22Rv1 (cell line): ENCODE measurements around the gene RACGAP1.

ENCODE experiments used
- H3K27ac ChIP-seq: fragments of 450-650 bp; 2 replicates; pipeline ENCODE4 v1.5.1; 2017
- CTCF ChIP-seq: fragments of 450-650 bp; IDR thresholded peaks from 2 replicates; pipeline ENCODE4 v1.5.1; 2017; ENCODE audit warnings: mild to moderate bottlenecking
- ZFX ChIP-seq: fragments of 450-650 bp; IDR thresholded peaks from 2 replicates; pipeline ENCODE4 v1.6.1; 2017; ENCODE audit warnings: antibody characterized with exemption, borderline replicate concordance

Gene RACGAP1

DNA sequence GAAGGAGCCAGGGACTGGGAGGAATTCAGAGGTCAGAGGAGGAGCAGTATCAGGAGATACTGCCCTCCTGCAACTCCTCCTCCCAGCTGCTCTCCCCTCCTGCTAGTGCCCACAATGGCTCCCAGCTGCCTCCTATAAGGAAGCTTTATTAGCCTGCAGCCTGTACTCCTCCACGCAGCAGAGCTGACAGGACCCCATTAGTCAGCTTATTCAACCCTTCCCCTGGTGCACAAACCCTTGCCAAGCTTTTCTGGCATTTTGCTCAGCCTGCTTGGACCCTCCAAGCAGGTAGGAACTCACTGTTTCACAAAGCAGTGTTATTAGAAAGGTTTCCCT is 81.7 kb downstream of the RACGAP1 start:
- TF ChIP-seq CTCF (no peak), ZFX (no peak)
- no peak overlapping the region for H3K27ac ChIP-seq

GRCh38 chr12:49942921-49943624 is 82.2 kb downstream of the RACGAP1 start:
- TF ChIP-seq CTCF (no peak), ZFX (no peak)
- H3K27ac ChIP-seq = no peak overlapping the region

DNA sequence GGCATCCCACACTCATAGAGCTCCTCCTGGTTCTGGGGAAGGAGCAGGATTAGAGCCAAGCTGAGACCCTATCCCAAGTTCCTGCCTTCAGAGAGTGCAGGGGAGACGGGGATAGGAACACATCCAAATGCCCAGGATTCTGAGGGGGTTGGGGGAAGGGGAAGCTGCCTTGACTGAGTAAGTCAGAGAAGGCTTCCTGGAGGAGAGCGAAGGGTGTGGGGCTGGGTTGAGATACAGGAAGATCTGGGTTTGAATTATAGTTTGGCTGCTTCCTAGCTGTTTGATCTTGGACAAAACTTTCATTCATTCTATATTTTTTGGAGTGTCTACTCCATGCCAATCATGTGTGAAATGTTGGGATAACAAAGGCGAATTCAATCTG is 82.8 kb downstream of the RACGAP1 start:
- H3K27ac ChIP-seq = no peak overlapping the region
- TF ChIP-seq ZFX = no peak
- no peak for TF ChIP-seq CTCF

DNA sequence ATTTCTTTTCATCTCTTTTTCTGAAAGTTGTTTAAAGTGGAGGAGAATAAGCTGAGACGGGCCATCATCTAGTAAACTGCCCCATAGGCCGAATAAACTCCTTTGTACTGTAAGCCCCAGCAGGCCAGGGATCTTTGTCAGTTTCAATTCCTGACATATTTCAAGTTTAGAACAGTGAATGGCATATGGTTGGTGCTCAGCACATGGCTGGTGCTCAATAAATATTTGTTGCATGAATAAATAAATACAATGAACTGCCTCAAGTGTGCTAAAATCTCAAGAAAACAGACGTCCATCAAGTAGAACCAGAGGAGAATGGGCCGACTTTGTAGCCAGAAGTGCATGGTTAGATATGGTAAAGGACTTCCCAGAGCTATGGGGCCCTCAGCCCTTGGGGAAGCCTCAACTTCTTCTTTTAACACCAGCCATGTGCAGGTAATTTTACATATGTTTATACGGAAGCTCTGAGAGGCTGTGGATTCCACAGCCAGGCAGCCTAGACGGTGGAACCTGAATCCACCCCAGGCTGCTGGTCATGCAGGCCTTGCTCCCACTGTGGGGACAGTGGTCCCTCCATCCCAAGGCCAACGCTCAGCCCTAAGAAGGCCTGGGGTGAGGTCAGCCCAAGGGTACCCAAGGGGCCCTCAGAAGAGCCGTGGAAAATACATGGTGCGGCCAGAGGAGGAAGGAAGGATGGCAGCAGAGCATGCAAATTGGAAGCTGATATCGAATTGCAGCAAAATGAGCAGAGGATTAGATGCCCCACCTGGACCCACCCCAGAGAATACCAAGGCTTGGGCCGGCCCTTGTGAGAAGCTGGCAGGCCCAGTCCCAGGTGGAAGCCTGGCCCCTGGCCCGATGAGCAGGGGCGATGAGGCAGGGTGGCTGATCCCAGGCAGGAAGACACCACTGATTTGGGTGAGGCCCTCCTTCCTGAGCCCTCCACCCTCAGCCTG is 83.5 kb downstream of the RACGAP1 start:
- H3K27ac ChIP-seq = no peak overlapping the region

GRCh38 chr12:49939707-49940106 is 85.6 kb downstream of the RACGAP1 start:
- H3K27ac ChIP-seq = no peak overlapping the region
- TF ChIP-seq ZFX = no peak
- TF ChIP-seq CTCF = no peak

More for the DNA sequence above, 83.5 kb downstream of the RACGAP1 start:
- TF ChIP-seq CTCF (no peak), ZFX (no peak)

GRCh38 chr12:49939307-49939706 is 86.0 kb downstream of the RACGAP1 start:
- no peak overlapping the region for H3K27ac ChIP-seq
- TF ChIP-seq ZFX (no peak), CTCF (no peak)
